Measurements from ENCODE around the gene RDH12.

DNA sequence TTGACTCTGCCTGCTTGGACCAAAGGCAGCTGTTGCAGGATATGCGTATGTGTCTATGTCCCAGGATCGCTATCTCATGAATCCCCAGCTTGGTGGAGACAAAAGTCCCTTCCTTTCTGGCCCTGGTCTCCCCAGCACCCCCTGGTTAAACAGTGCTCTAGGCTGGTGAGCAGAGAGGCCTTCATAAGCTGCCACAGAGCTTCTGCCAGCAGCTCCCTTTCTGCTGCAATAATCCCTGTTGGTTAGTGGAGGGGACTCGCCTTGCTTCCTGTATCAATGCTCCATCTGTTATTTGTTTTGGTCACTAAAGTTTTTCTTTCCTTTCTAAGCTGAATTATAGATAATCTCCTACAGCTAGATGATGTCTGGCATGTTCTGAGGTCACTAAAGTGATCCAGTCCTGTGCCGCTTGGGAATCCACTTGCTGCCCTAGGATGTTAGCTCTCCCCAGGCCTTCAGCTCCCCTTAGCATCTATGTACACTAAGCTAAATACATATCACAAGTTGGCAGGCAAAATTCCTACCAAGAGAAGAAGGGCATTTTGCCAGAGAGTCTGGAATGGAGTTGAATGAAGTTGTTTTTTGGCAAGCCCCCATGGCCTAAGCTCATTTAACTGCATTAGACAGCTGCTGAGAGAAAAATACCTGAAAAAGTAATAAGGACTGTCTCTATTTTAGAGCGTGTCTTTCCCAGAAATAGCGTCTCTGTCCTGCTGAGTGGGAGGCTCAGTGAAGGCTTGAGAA is 47.8 kb downstream of the RDH12 start:
- TF ChIP-seq, protein P1, sequence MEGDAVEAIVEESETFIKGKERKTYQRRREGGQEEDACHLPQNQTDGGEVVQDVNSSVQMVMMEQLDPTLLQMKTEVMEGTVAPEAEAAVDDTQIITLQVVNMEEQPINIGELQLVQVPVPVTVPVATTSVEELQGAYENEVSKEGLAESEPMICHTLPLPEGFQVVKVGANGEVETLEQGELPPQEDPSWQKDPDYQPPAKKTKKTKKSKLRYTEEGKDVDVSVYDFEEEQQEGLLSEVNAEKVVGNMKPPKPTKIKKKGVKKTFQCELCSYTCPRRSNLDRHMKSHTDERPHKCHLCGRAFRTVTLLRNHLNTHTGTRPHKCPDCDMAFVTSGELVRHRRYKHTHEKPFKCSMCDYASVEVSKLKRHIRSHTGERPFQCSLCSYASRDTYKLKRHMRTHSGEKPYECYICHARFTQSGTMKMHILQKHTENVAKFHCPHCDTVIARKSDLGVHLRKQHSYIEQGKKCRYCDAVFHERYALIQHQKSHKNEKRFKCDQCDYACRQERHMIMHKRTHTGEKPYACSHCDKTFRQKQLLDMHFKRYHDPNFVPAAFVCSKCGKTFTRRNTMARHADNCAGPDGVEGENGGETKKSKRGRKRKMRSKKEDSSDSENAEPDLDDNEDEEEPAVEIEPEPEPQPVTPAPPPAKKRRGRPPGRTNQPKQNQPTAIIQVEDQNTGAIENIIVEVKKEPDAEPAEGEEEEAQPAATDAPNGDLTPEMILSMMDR (IDR thresholded peaks at IDR 0.05; ENCODE audit: low read depth, low read length, poor library complexity, severe bottlenecking), result no peak
- no peak for TF ChIP-seq EZH2phosphoT487 (IDR thresholded peaks at IDR 0.05; ENCODE audit: borderline replicate concordance, low read length)

All from DOHH2 (cell line).